CD4-positive, alpha-beta T cell (primary cell): ENCODE measurements around the gene ASCC3. TPM values are rescaled to one million over a fixed set of nuclear protein-coding genes. Genes with fewer than 3 reads are reported as not detected.

Source experiments
- ATAC-seq: fragments of 200-7000 bp; cut with Tn5 transposase; one replicate; pipeline ENCODE4 v1.10.0; 2022; ENCODE audit warnings: mild to moderate bottlenecking; ENCODE audit not compliant: poor library complexity
- CTCF ChIA-PET: fragments of 350-600 bp; sonication (Branson Sonifier 250); formaldehyde crosslinking; loops from one replicate; lab custom pipeline; 2021; ENCODE audit warnings: antibody characterized with exemption, inconsistent platforms; lab: Charles Lee
- POLR2A ChIA-PET: fragments of 350-600 bp; sonication (Branson Sonifier 250); formaldehyde crosslinking; loops from one replicate; lab custom pipeline; 2021; ENCODE audit warnings: antibody characterized with exemption, inconsistent platforms; lab: Charles Lee
- DNase-seq, 14 experiments: peaks; one replicate each; pipeline ENCODE4 v3.0.0-alpha.2; 2013 to 2020; ENCODE audit warnings: mixed read lengths in 2 of 14
- H3K27ac ChIP-seq, 2 donors: one replicate each; pipeline versions ENCODE4 v1.5.1 to v1.7.0; 2013; ENCODE audit warnings: low read length in 2 of 2, low read depth in 1 of 2, mild to moderate bottlenecking in 1 of 2
- H3K27me3 ChIP-seq, 2 experiments: 1 replicate in 1 of 2; 2 replicates in 1 of 2; pipeline versions ENCODE4 v1.6.1 to v1.7.0; 2013; ENCODE audit warnings: low read length in 2 of 2, control low read depth in 1 of 2, mild to moderate bottlenecking in 1 of 2, moderate library complexity in 1 of 2; ENCODE audit not compliant: insufficient read depth in 2 of 2, control insufficient read depth in 1 of 2
- H3K36me3 ChIP-seq: one replicate; pipeline ENCODE4 v1.6.1; 2013; ENCODE audit warnings: low read length, control low read depth; ENCODE audit not compliant: insufficient read depth
- H3K4me1 ChIP-seq: one replicate; pipeline ENCODE4 v1.6.1; 2013; ENCODE audit warnings: low read length, control low read depth; ENCODE audit not compliant: insufficient read depth
- H3K4me3 ChIP-seq: one replicate; pipeline ENCODE4 v1.5.1; 2013; ENCODE audit warnings: mild to moderate bottlenecking, low read length, moderate library complexity
- H3K9me3 ChIP-seq, 2 experiments: 1 replicate in 1 of 2; 2 replicates in 1 of 2; pipeline versions ENCODE4 v1.6.1 to v1.7.0; 2013; ENCODE audit warnings: low read length in 2 of 2, mild to moderate bottlenecking in 2 of 2, control low read depth in 1 of 2, moderate library complexity in 1 of 2; ENCODE audit not compliant: control insufficient read depth in 1 of 2, insufficient read depth in 1 of 2
- H3K27ac Mint-ChIP-seq: one replicate; pipeline ENCODE4 v1.8.0; 2020; ENCODE audit warnings: mixed read lengths
- H3K27me3 Mint-ChIP-seq: one replicate; pipeline ENCODE4 v1.8.0; 2021; ENCODE audit warnings: mixed read lengths
- H3K36me3 Mint-ChIP-seq: one replicate; pipeline ENCODE4 v1.8.0; 2021; ENCODE audit warnings: low read depth, mixed read lengths
- H3K4me1 Mint-ChIP-seq: one replicate; pipeline ENCODE4 v1.8.0; 2021; ENCODE audit warnings: low read depth, mixed read lengths
- H3K4me3 Mint-ChIP-seq: one replicate; pipeline ENCODE4 v1.8.0; 2020; ENCODE audit warnings: mild to moderate bottlenecking, mixed read lengths
- H3K9me3 Mint-ChIP-seq: one replicate; pipeline ENCODE4 v1.8.0; 2020; ENCODE audit warnings: mixed read lengths
- CTCF ChIP-seq: fragments of 200-600 bp; IDR thresholded peaks from one replicate; pipeline ENCODE4 v1.8.0; 2022; ENCODE audit warnings: antibody characterized with exemption, mild to moderate bottlenecking
- intact Hi-C, 2 experiments: fragments of 100-400 bp; cut with DNase I in 1 of 2; cut with micrococcal nuclease in 1 of 2; formaldehyde crosslinking; loops; one replicate each; pipeline versions ENCODE4 v1.15.1 to v1.9.0; 2023 to 2025; cut with DNase I, micrococcal nuclease
- total RNA-seq, 174 experiments: library from RNA in 2 of 174; stranded (reverse) in 2 of 174; gene quantifications; one replicate each; pipeline ENCODE4 v1.2.3 and lab custom pipeline; 2021 to 2026

ASCC3 gene
- total RNA-seq, 2 experiments from 2014 or later: 28.9 to 30.4 TPM

- H3K9me3 ChIP-seq: no peaks in the 10 kb centered on the region
- H3K27ac ChIP-seq: no peak overlapping the region
- no peaks in the 10 kb centered on the region for H3K4me1 Mint-ChIP-seq
- no peaks in the 10 kb centered on the region for H3K4me1 ChIP-seq
- H3K4me3 ChIP-seq: no peak overlapping the region
- peaks cover 2% of the 10 kb centered on the region for H3K36me3 ChIP-seq
- ChIA-PET CTCF (no interaction called here), POLR2A (no interaction called here)
- H3K4me3 Mint-ChIP-seq: no peak overlapping the region
- no peak overlapping the region for H3K27ac Mint-ChIP-seq
- H3K9me3 Mint-ChIP-seq: no peaks in the 10 kb centered on the region
- no peaks in the 10 kb centered on the region for H3K27me3 Mint-ChIP-seq
- no peak for TF ChIP-seq CTCF
- no peaks in the 10 kb centered on the region for H3K27me3 ChIP-seq
- intact Hi-C loops: no loop called here
- peaks cover 53% of the 10 kb centered on the region for H3K36me3 Mint-ChIP-seq
- ATAC-seq: no peak
- DNase-seq: no peak
These were observed 127.7 kb downstream of the ASCC3 start for GRCh38 chr6:100753421-100753820.

GRCh38 chr6:100751590-100751989 is 129.5 kb downstream of the ASCC3 start:
- Histone ChIP-seq H3K9me3 (no peaks in the 10 kb centered on the region), H3K27ac (no peak overlapping the region), H3K36me3 (peaks cover 2% of the 10 kb centered on the region), H3K27me3 (no peaks in the 10 kb centered on the region), H3K4me1 (no peaks in the 10 kb centered on the region), H3K4me3 (no peak overlapping the region)
- ATAC-seq (no peak), DNase-seq (no peak)
- Mint-ChIP-seq H3K27me3 (no peaks in the 10 kb centered on the region), H3K27ac (no peak overlapping the region), H3K4me1 (no peaks in the 10 kb centered on the region), H3K4me3 (no peak overlapping the region), H3K9me3 (no peaks in the 10 kb centered on the region), H3K36me3 (peaks cover 47% of the 10 kb centered on the region)
- ChIA-PET CTCF (no interaction called here), POLR2A (no interaction called here)
- intact Hi-C loops: no loop called here
- no peak for TF ChIP-seq CTCF

- Mint-ChIP-seq H3K4me1 (peaks cover 5% of the 10 kb centered on the region), H3K36me3 (peaks cover 43% of the 10 kb centered on the region), H3K27me3 (no peaks in the 10 kb centered on the region), H3K4me3 (no peak overlapping the region), H3K27ac (no peak overlapping the region), H3K9me3 (peaks cover 7% of the 10 kb centered on the region)
- intact Hi-C loops: no loop called here
- ChIA-PET CTCF (no interaction called here), POLR2A (no interaction called here)
- H3K27ac ChIP-seq: no peak overlapping the region
- peaks cover 3 to 10% of the 10 kb centered on the region in 2 experiments for H3K9me3 ChIP-seq
- TF ChIP-seq CTCF: no peak
- no peak for ATAC-seq
- no peak for DNase-seq
- H3K4me3 ChIP-seq: no peak overlapping the region
- peaks cover 7% of the 10 kb centered on the region for H3K36me3 ChIP-seq
- H3K4me1 ChIP-seq: no peaks in the 10 kb centered on the region
- H3K27me3 ChIP-seq: no peaks in the 10 kb centered on the region
These were observed 135.6 kb downstream of the ASCC3 start for GRCh38 chr6:100745419-100746041.
